Neural progenitor cell (in vitro differentiated cells): ENCODE results near the gene KLF9. TPM values are rescaled to one million over a fixed set of nuclear protein-coding genes. Genes with fewer than 3 reads are reported as not detected.

Experiments used
- DNase-seq: peaks from one replicate; pipeline ENCODE4 v3.0.0-alpha.2; 2016; ENCODE audit warnings: low spot score
- H2AFZ ChIP-seq: fragments of 200-600 bp; sonication (generic); replicated peaks from 2 replicates; pipeline ENCODE4 v1.6.1; 2016; ENCODE audit warnings: antibody characterized with exemption
- H3F3A ChIP-seq: fragments of 200-600 bp; sonication (generic); 2 replicates; pipeline ENCODE4 v1.6.1; 2016; ENCODE audit warnings: antibody characterized with exemption, low read depth
- H3K27ac ChIP-seq: fragments of 200-600 bp; sonication (generic); 2 replicates; pipeline ENCODE4 v1.5.1; 2016; ENCODE audit warnings: mild to moderate bottlenecking
- H3K27me3 ChIP-seq: fragments of 200-600 bp; sonication (generic); 2 replicates; pipeline ENCODE4 v1.6.1; 2016; ENCODE audit warnings: mild to moderate bottlenecking, moderate library complexity
- H3K36me3 ChIP-seq: fragments of 200-600 bp; sonication (generic); 2 replicates; pipeline ENCODE4 v1.5.1; 2016
- H3K4me1 ChIP-seq: fragments of 200-600 bp; sonication (generic); 2 replicates; pipeline ENCODE4 v1.6.1; 2016; ENCODE audit warnings: mixed run types
- H3K4me2 ChIP-seq: fragments of 200-600 bp; sonication (generic); 2 replicates; pipeline ENCODE4 v1.6.1; 2016
- H3K4me3 ChIP-seq: fragments of 200-600 bp; sonication (generic); 2 replicates; pipeline ENCODE4 v1.5.1; 2016
- H3K79me2 ChIP-seq: fragments of 200-600 bp; sonication (generic); 2 replicates; pipeline ENCODE4 v1.6.1; 2016; ENCODE audit warnings: low read depth
- H3K9ac ChIP-seq: fragments of 200-600 bp; sonication (generic); 2 replicates; pipeline ENCODE4 v1.6.1; 2016
- H3K9me3 ChIP-seq: fragments of 200-600 bp; sonication (generic); 2 replicates; pipeline ENCODE4 v1.5.1; 2016; ENCODE audit warnings: low read depth
- H4K20me1 ChIP-seq: fragments of 200-600 bp; sonication (generic); 2 replicates; pipeline ENCODE4 v1.6.1; 2016; ENCODE audit warnings: low read depth
- H3K27ac Mint-ChIP-seq: 3 replicates; pipeline ENCODE4 v1.8.0; 2021; ENCODE audit warnings: mixed read lengths
- H3K27me3 Mint-ChIP-seq: 2 replicates; pipeline ENCODE4 v1.8.0; 2022; ENCODE audit warnings: low read depth, mild to moderate bottlenecking, inconsistent platforms, moderate library complexity, mixed read lengths; ENCODE audit not compliant: insufficient read depth
- H3K36me3 Mint-ChIP-seq: 3 replicates; pipeline ENCODE4 v1.8.0; 2021; ENCODE audit warnings: mixed read lengths
- H3K4me1 Mint-ChIP-seq: 3 replicates; pipeline ENCODE4 v1.8.0; 2021; ENCODE audit warnings: mixed read lengths
- H3K4me3 Mint-ChIP-seq: 3 replicates; pipeline ENCODE4 v1.8.0; 2021; ENCODE audit warnings: mild to moderate bottlenecking, moderate library complexity, mixed read lengths
- H3K9me3 Mint-ChIP-seq: 3 replicates; pipeline ENCODE4 v1.8.0; 2020; ENCODE audit warnings: mixed read lengths
- CTCF ChIP-seq: fragments of 200-600 bp; sonication (generic); IDR thresholded peaks from 2 replicates; pipeline ENCODE4 v1.5.1; 2017; ENCODE audit warnings: antibody characterized with exemption, mild to moderate bottlenecking
- EZH2 ChIP-seq: fragments of 200-600 bp; sonication (generic); IDR thresholded peaks from 2 replicates; pipeline ENCODE4 v1.6.1; 2017; ENCODE audit warnings: antibody characterized with exemption, mild to moderate bottlenecking, moderate library complexity
- EZH2phosphoT487 ChIP-seq: fragments of 200-600 bp; sonication (generic); IDR thresholded peaks from 2 replicates; pipeline ENCODE4 v1.6.1; 2017; ENCODE audit warnings: antibody characterized with exemption
- total RNA-seq: library from RNA; depleted of rRNA; stranded (reverse); fragments of >200 nt; gene quantifications from 2 replicates; pipeline ENCODE4 v1.2.3, GENCODE V29; 2015; ENCODE audit warnings: low replicate concordance

Gene KLF9
- total RNA-seq, 1 donor from 2014 or later = 0.41 TPM

- no peak for TF ChIP-seq EZH2phosphoT487
- no peak for TF ChIP-seq EZH2
- no peak for TF ChIP-seq CTCF
- Histone ChIP-seq H3K4me2 (no peak overlapping the region), H3K9ac (no peak overlapping the region), H3K4me1 (peaks cover 13% of the 10 kb centered on the region), H2AFZ (no peak overlapping the region), H3K79me2 (no peaks in the 10 kb centered on the region), H3F3A (peaks cover 10% of the 10 kb centered on the region), H3K4me3 (no peak overlapping the region), H3K27me3 (peaks cover 19% of the 10 kb centered on the region), H4K20me1 (no peaks in the 10 kb centered on the region), H3K9me3 (no peaks in the 10 kb centered on the region), H3K36me3 (no peaks in the 10 kb centered on the region), H3K27ac (no peak overlapping the region)
- Mint-ChIP-seq H3K36me3 (no peaks in the 10 kb centered on the region), H3K9me3 (no peaks in the 10 kb centered on the region), H3K27me3 (peaks cover 9% of the 10 kb centered on the region), H3K27ac (no peak overlapping the region), H3K4me1 (peaks cover 18% of the 10 kb centered on the region), H3K4me3 (no peak overlapping the region)
- DNase-seq = no peak
These were observed 10.7 kb upstream of the KLF9 start for GRCh38 chr9:70425192-70425591.

- Histone ChIP-seq H3F3A (peaks cover 32% of the 10 kb centered on the region), H3K4me2 (no peak overlapping the region), H3K36me3 (no peaks in the 10 kb centered on the region), H3K79me2 (no peaks in the 10 kb centered on the region), H3K27me3 (peaks cover 44% of the 10 kb centered on the region), H3K27ac (no peak overlapping the region), H4K20me1 (no peaks in the 10 kb centered on the region), H3K4me1 (peaks cover 15% of the 10 kb centered on the region), H3K9ac (no peak overlapping the region), H3K9me3 (no peaks in the 10 kb centered on the region), H3K4me3 (no peak overlapping the region), H2AFZ (no peak overlapping the region)
- Mint-ChIP-seq H3K27ac (no peak overlapping the region), H3K4me3 (no peak overlapping the region), H3K27me3 (peaks cover 16% of the 10 kb centered on the region), H3K36me3 (no peaks in the 10 kb centered on the region), H3K4me1 (peaks cover 22% of the 10 kb centered on the region), H3K9me3 (no peaks in the 10 kb centered on the region)
- TF ChIP-seq EZH2 = no peak
- no peak for TF ChIP-seq EZH2phosphoT487
- no peak for TF ChIP-seq CTCF
- DNase-seq = no peak
These were observed 8.1 kb upstream of the KLF9 start for GRCh38 chr9:70422371-70423043.

GRCh38 chr9:70421272-70422180, 7.1 kb upstream of the KLF9 start:
- peaks cover 54% of the 10 kb centered on the region for H3K27me3 ChIP-seq
- peaks cover 22% of the 10 kb centered on the region for H3K4me1 Mint-ChIP-seq
- no peak for TF ChIP-seq EZH2phosphoT487
- H3F3A ChIP-seq = peaks cover 35% of the 10 kb centered on the region
- H3K36me3 Mint-ChIP-seq = no peaks in the 10 kb centered on the region
- no peaks in the 10 kb centered on the region for H3K9me3 Mint-ChIP-seq
- peak overlapping the region; percentile 97 for H3K4me2 ChIP-seq
- H3K36me3 ChIP-seq = no peaks in the 10 kb centered on the region
- no peaks in the 10 kb centered on the region for H3K9me3 ChIP-seq
- no peak overlapping the region for H3K27ac Mint-ChIP-seq
- H3K27ac ChIP-seq = no peak overlapping the region
- peak; percentile 48 for DNase-seq
- H3K27me3 Mint-ChIP-seq = peaks cover 21% of the 10 kb centered on the region
- H4K20me1 ChIP-seq = no peaks in the 10 kb centered on the region
- peaks cover 15% of the 10 kb centered on the region for H3K4me1 ChIP-seq
- peak overlapping the region; percentile 46 for H2AFZ ChIP-seq
- peak overlapping the region; percentile 92 for H3K4me3 Mint-ChIP-seq
- peak overlapping the region; percentile 55 for H3K4me3 ChIP-seq
- H3K79me2 ChIP-seq = no peaks in the 10 kb centered on the region
- H3K9ac ChIP-seq = no peak overlapping the region
